WERI-Rb-1 (cell line): Measurements from ENCODE around the gene RWDD3.

Source experiments
- DNase-seq: peaks from one replicate; pipeline ENCODE4 v3.0.0-alpha.2; 2020
- H3K27ac ChIP-seq: fragments of 250-450 bp; sonication (Bioruptor Pico); 2 replicates; pipeline ENCODE4 v1.5.1; 2020; ENCODE audit warnings: mild to moderate bottlenecking, moderate library complexity
- H3K27me3 ChIP-seq: fragments of 250-450 bp; sonication (Bioruptor Pico); 2 replicates; pipeline ENCODE4 v1.5.1; 2021; ENCODE audit warnings: mild to moderate bottlenecking, low read depth, moderate library complexity; ENCODE audit not compliant: insufficient read depth, severe bottlenecking
- H3K36me3 ChIP-seq: fragments of 250-450 bp; sonication (Bioruptor Pico); 2 replicates; pipeline ENCODE4 v1.5.1; 2020; ENCODE audit warnings: mild to moderate bottlenecking, moderate library complexity
- H3K4me3 ChIP-seq: 2 replicates; pipeline ENCODE4 v1.5.1; 2011; ENCODE audit warnings: low read depth, mild to moderate bottlenecking, control low read depth, low read length
- H3K9me3 ChIP-seq: fragments of 250-450 bp; sonication (Bioruptor Pico); 2 replicates; pipeline ENCODE4 v1.5.1; 2021; ENCODE audit warnings: mild to moderate bottlenecking, moderate library complexity; ENCODE audit not compliant: severe bottlenecking
- TF ChIP-seq, protein P1 (sequence below): IDR thresholded peaks from 2 replicates; pipeline ENCODE4 v1.5.1; 2011; ENCODE audit warnings: low read depth, mild to moderate bottlenecking, control low read depth, inconsistent platforms, low read length

RWDD3 gene

DNA sequence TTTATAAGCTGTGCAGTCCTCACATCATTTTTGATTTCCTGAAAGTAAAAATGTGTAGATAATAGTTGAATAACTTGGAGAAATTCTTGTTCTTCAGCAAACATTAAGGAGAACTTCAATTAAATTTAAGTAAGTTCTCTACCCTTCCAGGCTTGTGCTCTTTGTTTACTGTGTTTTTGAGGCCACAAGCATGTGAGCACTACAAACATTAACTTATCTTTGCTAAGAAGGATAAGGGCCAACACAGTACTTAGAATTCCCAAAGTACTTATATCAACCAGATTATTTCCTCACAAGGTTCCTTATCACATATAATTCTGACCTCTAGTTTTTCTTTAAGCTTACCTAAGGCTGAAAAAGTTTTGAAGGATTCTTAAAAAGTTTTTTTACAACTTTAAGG is 24.7 kb upstream of the RWDD3 start:
- Histone ChIP-seq H3K36me3 (no peaks in the 10 kb centered on the region), H3K27ac (no peak overlapping the region), H3K4me3 (no peak overlapping the region), H3K9me3 (no peaks in the 10 kb centered on the region), H3K27me3 (no peaks in the 10 kb centered on the region)
- TF ChIP-seq, protein P1, sequence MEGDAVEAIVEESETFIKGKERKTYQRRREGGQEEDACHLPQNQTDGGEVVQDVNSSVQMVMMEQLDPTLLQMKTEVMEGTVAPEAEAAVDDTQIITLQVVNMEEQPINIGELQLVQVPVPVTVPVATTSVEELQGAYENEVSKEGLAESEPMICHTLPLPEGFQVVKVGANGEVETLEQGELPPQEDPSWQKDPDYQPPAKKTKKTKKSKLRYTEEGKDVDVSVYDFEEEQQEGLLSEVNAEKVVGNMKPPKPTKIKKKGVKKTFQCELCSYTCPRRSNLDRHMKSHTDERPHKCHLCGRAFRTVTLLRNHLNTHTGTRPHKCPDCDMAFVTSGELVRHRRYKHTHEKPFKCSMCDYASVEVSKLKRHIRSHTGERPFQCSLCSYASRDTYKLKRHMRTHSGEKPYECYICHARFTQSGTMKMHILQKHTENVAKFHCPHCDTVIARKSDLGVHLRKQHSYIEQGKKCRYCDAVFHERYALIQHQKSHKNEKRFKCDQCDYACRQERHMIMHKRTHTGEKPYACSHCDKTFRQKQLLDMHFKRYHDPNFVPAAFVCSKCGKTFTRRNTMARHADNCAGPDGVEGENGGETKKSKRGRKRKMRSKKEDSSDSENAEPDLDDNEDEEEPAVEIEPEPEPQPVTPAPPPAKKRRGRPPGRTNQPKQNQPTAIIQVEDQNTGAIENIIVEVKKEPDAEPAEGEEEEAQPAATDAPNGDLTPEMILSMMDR: no peak
- DNase-seq: no peak

DNA sequence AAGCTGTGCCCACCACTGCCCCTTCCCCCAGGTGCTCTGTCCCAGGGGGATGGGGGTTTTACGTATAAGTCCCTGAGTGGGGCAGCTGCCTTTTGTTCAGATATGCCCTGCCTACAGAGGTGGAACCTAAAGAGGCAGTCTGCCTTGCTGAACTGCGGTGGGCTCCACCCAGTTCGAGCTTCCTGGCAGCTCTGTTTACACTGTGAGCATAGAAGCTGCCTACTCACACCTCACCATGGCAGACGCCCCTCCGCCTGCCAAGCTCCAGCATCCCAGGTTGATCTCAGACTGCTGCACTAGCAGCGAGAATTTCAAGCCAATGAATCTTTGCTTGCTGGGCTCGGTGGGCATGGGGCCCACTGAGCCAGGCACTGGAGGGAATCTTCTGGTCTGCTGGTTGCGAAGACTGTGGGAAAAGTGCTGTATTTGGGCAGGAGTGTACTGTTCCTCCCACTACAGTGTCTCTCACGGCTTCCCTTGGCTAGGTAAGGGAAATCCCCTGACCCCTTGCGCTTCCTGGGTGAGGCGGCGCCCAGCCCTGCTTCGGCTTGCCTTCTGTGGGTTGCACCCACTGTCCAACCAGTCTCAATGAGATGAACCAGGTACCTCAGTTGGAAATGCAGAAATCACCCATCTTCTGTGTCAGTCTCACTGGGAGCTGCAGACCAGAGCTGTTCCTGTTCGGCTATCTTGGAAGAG is 17.6 kb upstream of the RWDD3 start:
- no peak overlapping the region for H3K4me3 ChIP-seq
- TF ChIP-seq, protein P1: no peak
- H3K27me3 ChIP-seq: no peaks in the 10 kb centered on the region
- no peak overlapping the region for H3K27ac ChIP-seq
- no peaks in the 10 kb centered on the region for H3K9me3 ChIP-seq
- DNase-seq: no peak
- no peaks in the 10 kb centered on the region for H3K36me3 ChIP-seq

DNA sequence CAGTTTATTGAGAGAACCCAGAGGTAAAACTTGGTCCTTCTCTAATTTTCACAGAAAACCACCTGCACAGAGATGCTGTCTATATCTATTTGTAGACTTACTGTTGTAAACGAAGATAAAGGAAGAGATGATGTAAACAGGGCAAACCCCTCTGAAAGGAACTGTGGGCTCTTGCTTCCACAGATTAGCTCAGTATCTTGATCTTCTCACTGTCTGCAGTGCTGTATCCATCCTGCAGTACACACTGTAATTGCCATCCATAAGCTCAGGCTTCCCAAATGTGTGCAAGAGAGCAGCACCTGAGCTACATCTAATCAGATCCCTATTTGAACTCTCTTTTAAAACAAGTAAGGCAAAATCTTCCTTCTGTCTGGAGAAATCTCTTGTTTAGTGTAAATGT is 16.6 kb upstream of the RWDD3 start:
- no peak for DNase-seq
- Histone ChIP-seq H3K27ac (no peak overlapping the region), H3K27me3 (no peaks in the 10 kb centered on the region), H3K4me3 (no peak overlapping the region), H3K9me3 (no peaks in the 10 kb centered on the region), H3K36me3 (no peaks in the 10 kb centered on the region)
- TF ChIP-seq, protein P1: no peak

DNA sequence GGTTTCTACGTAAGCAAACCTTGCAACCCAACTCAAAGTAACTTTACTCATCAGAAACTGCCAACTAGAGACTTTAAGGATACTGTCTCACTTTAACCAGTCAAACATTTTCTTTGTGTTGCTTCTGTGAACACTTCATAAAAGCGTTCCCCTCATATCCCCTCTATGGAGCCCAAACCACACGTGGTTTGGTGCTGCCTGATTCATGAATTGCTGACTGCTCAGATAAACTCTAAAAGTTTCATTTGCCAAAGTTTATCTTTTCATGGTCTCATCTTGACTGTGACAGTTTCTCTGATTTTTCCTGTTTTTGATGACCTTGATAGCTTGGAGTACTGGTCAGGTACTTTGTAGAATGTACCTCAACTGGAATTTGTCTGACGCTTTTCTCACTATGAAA is 14.6 kb upstream of the RWDD3 start:
- H3K27me3 ChIP-seq: no peaks in the 10 kb centered on the region
- no peaks in the 10 kb centered on the region for H3K9me3 ChIP-seq
- DNase-seq: no peak
- H3K27ac ChIP-seq: no peak overlapping the region
- TF ChIP-seq, protein P1: no peak
- H3K4me3 ChIP-seq: no peak overlapping the region
- H3K36me3 ChIP-seq: no peaks in the 10 kb centered on the region

DNA sequence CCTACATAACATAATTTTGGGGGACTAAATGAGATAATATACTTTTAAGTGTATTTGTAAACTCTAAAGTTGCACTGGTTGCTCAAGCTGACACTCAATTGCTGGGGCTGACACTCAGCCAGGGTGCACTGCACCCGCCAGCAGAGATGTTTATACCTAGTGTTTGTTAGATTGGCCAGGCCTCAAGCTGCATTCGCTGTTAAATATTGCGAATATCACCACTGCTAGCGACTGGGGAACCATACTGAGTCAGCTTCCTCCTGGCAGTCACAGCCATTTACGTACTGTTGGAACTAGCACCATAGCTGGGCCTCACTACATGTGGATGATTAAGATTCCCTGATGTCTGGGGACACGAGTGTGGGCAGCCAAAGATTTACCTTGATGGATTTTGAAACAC is 12.7 kb upstream of the RWDD3 start:
- no peak for DNase-seq
- Histone ChIP-seq H3K9me3 (no peaks in the 10 kb centered on the region), H3K36me3 (no peaks in the 10 kb centered on the region), H3K4me3 (no peak overlapping the region), H3K27ac (no peak overlapping the region), H3K27me3 (no peaks in the 10 kb centered on the region)
- TF ChIP-seq, protein P1: no peak

DNA sequence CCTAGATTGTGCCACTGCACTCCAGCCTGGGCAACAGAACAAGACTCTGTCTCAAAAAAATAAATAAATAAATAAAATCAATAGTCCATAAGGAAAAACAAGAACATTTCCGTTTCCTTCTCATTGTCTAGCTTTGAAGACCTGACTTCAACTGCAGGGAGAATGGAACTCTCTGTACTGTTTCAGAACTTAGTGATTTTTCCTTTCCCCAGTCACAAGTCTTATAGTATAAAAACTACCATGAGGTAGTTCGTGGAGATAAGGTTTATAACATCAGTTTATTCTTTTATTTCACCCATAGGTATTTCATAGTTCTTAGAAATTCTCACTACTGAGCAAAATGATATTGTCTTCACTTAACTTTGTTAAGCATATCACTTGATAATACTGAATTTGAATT is 11.4 kb upstream of the RWDD3 start:
- Histone ChIP-seq H3K27ac (no peak overlapping the region), H3K4me3 (no peak overlapping the region), H3K36me3 (no peaks in the 10 kb centered on the region), H3K9me3 (no peaks in the 10 kb centered on the region), H3K27me3 (no peaks in the 10 kb centered on the region)
- no peak for DNase-seq
- TF ChIP-seq, protein P1: no peak
